Activated CD8-positive, alpha-beta memory T cell treated with anti-CD3 and anti-CD28 coated beads, Interleukin-2, amount 50 U/mL, for 4 hours (primary cell): Measurements from ENCODE around the gene SEMA3C.

Source experiments
- DNase-seq: peaks from one replicate; pipeline ENCODE4 v3.0.0-alpha.2; 2020

SEMA3C gene

DNA sequence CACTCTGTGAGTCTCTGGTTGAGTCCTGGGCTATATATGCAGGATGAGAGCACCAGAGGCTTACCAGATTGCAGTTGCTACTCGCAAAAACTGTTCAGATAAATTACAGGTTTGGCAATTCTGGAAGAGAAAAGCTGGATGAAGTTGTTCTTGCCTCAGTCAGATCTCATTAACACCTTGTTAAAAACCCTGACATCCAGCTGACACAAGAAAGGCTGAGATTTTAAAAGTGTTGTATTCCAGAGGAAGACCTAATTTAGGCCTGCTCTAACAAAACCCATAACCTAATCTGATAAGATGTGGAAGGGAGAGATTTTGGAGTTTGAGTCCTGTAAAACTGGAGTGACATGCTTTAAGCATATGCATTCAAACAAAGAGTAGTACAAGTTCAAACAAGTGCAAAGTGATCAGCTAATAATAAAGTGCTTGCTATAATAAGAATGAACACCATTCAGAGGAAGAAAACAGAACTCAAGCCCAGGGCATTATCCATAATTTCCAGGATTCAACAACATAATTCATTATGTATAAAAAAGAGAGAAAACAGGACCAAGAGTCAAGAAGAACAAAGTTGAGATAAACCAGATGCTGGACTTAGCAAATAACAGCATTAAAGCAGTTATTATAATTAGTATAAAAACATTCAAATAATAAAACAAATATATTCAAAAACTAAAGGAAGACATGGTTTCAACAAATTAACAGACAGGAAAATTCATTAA, 144.9 kb downstream of the SEMA3C start:
- no peak for DNase-seq

DNA sequence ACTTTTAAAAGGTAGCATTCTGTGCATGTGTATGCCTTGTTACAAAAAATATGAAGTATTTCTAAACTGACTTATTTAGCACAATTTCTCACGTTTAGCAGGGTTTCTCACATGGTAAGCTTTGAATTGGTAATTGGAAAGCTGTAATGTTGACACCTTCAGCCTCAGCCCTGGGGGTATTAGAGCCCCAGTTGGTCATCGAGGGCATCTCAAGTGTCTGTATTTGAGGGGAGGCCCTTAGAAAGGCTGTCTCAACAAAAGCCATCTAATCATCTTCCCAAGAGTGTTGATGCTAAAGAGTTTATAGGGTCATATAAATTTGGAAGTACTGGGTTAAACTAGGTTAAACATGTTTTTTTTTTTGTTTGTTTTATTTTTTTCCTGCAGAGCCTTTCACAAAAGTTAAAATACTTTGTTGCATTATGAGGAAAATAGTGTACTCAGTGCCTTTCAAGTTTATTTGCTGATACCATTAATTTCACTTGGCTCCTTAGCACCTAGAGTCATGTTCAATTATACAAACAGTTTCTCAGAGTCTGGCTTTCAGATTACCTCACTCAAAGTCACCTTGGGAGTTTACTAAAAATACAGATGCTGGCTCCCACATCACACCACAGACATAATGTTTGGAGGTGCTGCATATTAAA, 146.4 kb downstream of the SEMA3C start:
- no peak for DNase-seq

DNA sequence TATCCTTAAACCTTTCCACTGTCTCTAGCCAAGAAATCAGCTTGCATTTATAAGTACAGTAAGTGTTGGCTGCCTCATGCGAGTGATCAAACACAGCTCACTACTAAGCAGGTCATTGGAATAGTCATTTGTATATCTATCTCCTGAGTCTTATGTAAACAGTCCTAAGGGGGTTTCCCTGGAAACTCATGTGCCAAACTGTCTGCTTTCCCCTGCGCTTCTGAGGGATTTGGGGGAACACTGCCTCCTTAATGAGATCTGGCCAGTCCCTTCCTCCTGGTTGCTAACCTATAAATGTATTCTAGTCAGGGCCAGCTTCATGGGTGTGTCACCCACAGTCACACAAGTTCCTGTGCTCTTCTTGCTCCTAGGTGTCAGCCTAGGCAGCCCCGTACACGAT, 147.3 kb downstream of the SEMA3C start:
- DNase-seq = no peak

GRCh38 chr7:80770675-80771081, 148.2 kb downstream of the SEMA3C start:
- no peak for DNase-seq

GRCh38 chr7:80770061-80770460, 148.8 kb downstream of the SEMA3C start:
- no peak for DNase-seq

- DNase-seq = no peak
These were observed 150.1 kb downstream of the SEMA3C start for GRCh38 chr7:80768756-80769155.

DNA sequence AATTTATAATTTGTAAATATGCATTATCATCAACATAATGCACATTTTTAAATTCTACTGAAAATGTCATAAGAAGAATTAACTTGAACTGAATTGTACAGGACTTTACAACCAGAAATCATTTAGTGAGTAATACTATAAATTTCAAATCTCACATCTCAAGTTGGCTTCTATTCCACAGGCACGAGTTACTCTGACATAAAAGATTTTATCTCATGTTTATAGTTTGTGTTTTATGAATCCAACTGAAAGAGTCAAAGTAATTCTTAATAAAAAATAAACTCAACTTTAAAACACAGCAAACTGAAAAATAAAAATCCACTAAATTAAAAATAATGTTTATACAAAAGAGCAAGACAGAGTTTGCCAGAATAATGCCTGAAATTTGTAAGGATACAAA, 151.2 kb downstream of the SEMA3C start:
- DNase-seq = no peak

DNA sequence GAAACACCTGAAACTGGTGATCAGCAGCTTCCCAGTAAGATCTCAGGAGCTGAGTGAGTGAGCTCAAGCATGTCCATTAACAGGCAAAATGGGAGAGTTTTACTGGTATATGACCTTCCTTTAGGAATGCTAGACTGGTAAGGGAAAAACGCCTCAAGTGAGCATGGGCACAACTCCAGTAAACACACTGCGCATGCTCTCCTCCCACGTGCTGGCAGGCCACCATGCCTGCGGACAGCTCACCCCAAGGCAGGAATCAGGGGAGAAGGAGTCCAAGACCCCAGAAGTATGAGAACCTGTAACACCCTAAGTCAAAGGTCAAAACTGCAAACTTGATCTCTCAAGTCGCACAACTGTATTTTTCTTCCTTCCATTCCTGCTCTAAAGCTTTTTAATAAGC, 152.1 kb downstream of the SEMA3C start:
- DNase-seq = no peak

DNA sequence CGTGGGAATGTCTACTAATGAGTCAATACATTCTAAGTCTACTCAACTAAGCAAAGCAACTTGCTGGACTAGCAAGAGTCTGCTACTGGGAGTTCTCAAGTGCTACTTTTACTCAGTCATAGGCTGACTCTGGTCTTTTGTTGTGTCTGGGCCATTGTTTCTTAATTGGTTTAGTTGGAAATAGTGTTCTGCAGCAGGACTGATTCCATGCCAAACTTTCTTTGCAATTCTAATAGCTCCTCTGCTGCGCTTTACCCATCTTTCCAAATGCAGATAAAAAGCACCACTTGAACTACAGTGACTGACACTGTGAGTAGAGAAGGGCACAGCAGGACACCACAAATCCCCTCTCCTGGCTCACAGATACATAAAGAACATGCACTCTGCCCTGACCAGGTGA, 154.7 kb downstream of the SEMA3C start:
- DNase-seq = no peak

GRCh38 chr7:80763704-80764103, 155.1 kb downstream of the SEMA3C start:
- DNase-seq = no peak

DNA sequence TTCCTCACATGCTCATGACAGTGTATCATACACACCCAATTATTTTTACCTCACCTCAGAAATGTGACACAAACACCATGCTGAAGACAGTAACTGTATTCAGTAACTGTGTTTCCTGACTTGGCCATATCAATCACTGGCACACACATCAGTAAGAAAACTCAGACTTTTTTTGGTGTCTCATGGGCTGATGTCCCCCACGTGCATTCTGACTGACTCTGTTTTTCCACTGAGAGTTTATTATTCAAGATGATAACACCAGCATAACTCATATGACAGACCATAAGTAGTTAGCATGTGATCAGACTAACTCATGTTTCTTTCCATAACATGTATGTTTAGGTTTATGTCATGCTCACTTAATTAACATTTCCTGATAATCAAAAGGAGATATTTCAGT, 155.6 kb downstream of the SEMA3C start:
- no peak for DNase-seq

DNA sequence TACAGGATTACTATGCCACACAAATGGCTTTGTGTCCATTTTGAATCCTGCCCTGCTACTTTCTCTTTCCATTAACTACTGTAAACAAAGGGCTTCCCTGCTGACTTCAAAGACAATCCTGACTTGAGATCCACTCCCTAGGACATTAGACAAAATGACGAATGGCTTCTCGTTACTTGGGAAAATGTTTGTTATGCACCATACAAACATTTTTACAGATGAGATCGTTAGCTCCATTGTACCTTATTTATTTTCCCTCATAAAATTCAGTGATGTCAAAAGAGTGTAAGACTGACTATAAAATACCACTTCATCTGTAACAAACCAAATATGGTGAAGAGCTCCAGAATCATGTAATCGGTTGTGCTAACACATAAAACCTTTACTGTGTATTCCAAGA, 158.6 kb downstream of the SEMA3C start:
- DNase-seq = no peak

GRCh38 chr7:80752954-80753690, 165.7 kb downstream of the SEMA3C start:
- no peak for DNase-seq

GRCh38 chr7:80749270-80749669, 169.6 kb downstream of the SEMA3C start:
- no peak for DNase-seq

GRCh38 chr7:80748363-80749042, 170.3 kb downstream of the SEMA3C start:
- DNase-seq = no peak

DNA sequence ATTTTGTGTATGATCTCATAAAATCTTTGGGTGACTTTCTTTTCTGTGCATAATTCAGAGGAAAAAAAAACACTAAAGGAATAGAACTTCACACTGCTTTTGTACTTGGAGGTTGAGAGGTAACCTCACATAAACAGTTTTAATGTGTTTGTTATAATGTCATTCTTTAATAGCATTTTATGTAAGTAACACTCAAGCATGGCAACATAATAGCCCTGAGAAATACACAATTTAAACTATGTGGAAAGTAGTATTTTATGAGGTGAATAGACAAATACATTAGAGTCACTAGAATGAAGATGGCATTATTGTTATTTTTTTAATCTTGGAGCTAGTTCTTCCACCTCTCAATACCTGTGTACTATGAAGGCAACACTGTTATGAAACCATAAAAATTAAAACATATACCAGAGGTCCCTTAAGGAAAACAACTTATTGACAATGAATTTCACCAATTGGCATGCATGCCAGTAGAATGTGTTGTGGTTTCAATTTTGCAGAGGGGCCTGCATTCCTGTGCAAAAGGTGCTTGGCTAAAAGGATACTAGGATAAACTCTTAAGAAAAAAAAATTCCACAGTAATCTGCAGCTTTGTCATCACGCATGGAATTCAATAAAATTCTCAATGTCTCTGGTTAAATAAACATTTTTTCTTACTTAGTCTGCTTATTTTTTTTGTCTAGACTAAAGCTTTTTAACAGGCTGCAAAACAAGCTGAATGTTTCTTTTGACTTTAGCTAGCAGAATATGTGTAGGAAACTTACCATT, 177.9 kb downstream of the SEMA3C start:
- no peak for DNase-seq

GRCh38 chr7:80736371-80737125, 182.3 kb downstream of the SEMA3C start:
- DNase-seq = no peak

DNA sequence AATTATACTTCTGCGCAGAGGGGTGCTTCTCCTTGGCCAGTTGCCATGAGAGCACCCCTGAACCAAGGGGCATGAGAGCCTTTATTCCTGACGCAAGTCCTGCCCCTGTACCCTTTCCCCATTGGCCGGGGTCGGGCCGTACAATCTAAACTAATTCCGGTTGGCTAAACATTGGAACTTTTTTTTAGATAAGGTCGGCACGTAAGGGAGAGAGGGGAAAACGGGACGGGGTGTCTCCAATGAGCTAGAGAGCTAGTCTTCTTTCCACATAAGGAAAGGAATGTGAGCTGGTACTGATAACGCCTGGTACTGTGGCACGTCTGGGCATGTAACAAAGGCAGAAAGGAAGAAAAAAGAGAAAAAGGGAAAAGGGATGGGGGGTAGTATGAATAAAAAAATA, 183.5 kb downstream of the SEMA3C start:
- no peak for DNase-seq

GRCh38 chr7:80734011-80734410, 184.8 kb downstream of the SEMA3C start:
- DNase-seq = no peak

DNA sequence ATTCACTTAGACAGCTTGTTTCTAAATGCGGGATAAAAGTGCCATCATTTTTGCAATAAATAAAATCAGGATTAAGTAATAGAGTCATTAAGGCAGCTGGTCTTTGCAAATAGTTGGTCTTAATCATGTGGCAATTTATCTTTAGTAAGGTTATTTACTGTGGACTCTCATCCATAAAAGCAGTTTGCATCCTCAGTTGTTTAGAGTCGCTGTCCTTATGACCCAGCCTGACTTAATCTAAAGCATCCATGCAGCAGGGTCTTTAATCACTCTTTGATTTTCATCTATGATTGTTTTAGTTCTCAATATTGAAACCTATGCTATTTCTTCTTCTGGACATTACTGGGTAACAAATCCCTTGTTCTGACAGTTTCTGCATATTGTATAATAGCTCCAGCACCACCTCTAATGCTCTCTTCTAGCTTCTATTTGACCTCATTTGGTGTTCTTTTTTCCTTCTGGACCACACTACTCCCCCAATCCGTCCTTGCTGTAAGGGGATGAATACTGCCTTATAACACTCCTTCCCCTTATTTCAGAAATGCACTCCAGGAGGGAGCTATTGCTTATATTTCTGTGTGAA, 185.4 kb downstream of the SEMA3C start:
- DNase-seq = no peak

DNA sequence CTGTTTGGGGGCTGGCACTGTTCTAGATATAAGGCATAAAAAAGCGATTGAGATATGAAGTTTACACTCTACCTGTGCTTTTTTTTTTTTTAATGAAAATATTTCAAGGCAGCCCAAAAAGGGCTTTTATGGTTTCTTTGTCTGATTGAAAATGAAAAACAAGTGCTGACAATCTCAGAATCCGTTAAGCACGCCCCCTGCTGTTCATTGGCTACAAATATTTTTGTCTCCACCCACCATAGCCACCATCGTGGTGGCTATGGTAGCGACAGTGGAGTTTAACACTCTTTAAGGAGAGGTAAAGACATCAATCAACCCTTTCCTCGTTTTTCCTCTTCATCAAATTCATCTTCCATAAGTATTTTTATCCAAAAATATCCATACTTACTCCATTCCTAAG, 186.2 kb downstream of the SEMA3C start:
- DNase-seq = no peak

DNA sequence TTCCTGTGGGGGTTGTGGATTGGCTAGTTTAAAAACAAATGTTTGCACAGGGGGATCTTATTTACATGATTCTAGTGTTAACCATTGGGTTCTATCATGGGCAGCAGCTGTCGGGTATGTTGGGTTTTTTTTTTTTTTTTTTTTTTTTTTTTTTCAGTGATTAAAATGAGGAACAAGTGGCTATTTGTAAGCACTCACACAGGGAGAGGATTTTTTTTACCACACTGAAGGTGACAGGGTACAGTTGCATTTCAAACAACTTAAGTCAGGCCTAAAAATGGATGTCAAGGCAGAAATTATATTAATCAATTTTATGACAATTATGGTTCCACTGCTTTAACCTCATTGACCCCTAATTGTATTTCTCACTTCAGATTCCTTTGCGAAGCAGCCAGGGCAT, 187.6 kb downstream of the SEMA3C start:
- no peak for DNase-seq
